ENCODE results near the gene SLX9.

DNA sequence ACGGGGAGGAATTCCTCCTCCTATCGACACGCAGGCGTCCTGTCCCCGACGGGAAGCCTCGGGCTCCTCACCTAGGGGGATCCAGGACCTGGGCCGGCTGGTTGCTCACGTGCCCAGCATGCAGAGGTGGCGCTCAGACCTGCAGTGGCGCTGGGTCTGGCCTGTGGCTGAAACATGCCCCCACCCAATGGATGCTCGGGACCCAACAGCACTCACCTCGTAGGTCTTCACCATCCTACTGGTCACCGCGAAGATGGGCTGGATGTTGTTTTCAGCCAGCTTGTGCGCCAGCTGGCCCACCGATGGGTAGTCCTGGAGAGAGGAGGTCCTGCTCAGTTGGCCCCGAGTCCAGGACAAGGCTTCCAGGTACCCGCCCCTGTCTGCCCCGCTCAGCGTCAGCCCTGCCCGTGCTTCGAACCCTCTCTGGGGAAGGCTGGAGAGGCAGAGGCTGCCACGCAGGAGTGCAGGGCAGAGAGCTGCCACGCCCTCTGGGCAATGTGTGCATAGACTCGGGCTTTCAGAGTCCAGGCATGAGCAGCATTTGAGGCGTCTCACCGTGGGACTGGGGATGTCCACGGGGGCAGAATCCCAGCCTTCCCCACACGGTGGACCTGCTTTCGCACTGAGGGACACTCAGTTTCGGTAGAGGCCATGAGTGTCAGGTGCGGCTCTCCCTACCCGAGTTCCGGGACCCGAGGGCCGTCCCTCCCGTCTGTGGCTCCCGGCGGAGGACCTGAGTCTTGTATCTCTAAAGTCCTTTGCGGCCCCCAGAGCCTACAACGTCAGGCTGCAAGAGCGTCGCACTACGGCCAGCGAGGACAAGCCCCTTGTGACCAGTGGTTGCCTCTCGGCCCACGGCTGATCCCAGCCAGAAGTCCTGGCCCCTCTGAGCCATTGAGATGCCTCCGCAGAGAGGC is 40.7 kb upstream of the SLX9 start:
- TF ChIP-seq, protein P1, sequence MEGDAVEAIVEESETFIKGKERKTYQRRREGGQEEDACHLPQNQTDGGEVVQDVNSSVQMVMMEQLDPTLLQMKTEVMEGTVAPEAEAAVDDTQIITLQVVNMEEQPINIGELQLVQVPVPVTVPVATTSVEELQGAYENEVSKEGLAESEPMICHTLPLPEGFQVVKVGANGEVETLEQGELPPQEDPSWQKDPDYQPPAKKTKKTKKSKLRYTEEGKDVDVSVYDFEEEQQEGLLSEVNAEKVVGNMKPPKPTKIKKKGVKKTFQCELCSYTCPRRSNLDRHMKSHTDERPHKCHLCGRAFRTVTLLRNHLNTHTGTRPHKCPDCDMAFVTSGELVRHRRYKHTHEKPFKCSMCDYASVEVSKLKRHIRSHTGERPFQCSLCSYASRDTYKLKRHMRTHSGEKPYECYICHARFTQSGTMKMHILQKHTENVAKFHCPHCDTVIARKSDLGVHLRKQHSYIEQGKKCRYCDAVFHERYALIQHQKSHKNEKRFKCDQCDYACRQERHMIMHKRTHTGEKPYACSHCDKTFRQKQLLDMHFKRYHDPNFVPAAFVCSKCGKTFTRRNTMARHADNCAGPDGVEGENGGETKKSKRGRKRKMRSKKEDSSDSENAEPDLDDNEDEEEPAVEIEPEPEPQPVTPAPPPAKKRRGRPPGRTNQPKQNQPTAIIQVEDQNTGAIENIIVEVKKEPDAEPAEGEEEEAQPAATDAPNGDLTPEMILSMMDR (IDR thresholded peaks at IDR 0.05), result no peak
- TF ChIP-seq POLR2A (IDR thresholded peaks at IDR 0.05), result no peak

All from uterus (tissue), 2 donors.